NCI-H2171 (cell line): ENCODE measurements around the gene RIOK3.
"Not testable (repeated sequence)": the region's sequence is repeated elsewhere in the genome, so short reads cannot be mapped to it uniquely, and the experiment has no call there.

ENCODE experiments used
- DNase-seq: peaks from one replicate; lab custom pipeline; 2025; lab: John Stamatoyannopoulos, UW

The RIOK3 gene

DNA sequence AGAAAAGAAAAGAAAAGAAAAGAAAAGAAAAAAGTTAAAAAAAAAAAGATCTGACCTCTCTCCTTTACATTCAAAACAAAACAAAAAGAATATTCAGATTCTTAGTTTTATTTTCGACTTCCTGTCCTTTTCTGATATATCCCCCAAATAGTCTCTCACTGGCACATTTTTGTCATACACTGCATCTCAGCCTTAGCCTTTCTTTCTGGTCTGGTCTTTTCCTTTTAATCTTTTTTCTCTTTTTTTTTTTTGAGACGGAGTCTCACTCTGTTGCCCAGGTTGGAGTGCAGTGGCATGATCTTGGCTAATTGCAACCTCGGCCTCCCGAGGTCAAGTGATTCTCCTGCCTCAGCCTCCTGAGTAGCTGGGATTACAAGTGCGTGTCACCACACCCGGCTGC is 1.6 kb upstream of the RIOK3 start:
- DNase-seq, result no peak

DNA sequence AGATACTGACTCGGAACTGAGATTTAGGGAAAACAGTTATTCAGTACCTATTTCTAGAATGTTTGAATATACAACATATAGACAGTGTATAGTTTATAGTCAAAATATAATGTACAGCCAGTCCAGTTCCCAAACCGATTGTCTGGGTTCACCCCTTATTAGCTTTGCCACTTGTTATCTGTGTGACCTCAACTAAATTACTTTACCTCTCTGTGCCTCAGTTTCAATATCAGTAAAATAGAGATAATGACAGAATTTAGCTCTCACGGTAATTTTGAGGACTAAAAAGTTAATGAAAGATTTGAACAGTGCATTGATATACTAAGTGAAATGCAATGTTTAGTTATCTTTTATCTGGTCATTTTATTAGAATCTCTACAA is 750 bp upstream of the RIOK3 start:
- no peak for DNase-seq

DNA sequence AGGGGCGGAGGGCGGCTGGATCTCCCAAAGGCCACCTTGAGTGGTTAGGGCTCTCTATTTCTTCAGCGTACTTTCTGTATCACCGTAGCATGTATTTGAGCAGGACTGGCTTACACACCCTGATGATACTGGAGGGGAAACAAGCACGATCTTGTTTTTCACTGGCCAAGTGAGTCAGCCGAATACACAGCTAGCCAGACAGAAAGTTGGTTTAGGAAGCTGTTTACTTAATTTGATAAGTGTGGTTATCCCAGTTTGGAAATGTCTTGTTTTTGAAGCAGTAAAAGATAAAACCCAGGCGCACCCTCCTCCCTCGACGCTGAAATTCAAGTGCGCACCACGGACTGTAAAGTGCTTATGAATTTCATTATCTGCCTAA is 582 bp downstream of the RIOK3 start:
- DNase-seq, result no peak

DNA sequence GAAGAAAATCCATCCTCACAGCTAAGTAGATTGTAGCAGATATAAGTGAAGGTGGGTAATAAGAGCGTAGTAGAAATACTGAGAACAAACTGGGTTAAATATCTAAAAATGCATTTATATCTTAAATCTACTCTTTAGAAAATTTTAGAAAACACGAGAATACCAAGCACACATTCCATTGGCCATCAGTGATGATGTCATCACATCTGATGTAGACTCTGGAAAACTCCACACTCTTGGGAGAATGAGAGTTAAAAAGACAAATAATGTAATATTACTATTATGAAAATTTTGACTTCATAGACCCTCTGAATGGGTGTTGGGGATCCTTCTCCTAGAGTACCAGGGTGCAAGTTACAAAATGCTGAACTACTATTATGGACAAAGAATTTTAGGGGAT is 3.7 kb downstream of the RIOK3 start:
- no peak for DNase-seq

DNA sequence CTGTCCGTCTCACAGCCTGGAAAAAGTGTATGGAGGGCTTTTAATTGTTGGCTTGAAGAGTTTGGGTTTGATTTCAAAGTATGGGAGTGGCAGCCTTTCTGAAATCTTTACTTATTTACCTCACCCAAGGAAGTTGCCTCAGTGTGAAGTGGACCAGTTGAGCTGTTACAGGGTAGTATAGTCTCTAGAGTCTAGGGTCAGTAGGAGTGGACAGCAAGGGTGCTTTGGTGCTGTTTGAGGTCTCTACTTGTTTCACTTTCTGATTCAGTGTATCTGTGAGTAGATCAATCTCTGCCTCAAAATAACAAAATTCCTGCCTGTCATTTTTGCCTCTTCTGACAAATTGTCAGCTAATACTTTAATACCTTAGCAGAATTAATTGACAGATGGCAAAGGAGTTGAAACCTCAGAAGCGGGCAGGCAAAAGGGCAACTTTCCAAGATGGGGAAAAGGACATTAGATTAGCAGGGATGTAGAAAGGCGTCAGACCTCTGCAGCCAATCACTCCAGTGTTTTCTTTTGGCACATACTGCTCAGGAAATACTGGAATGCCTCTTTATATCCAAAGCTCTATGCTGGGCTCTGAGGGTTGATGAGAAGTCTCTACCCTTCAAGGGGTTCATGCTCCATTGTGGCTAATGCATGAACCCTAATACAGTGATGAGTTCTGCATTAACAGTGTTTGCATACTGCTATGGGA is 5.9 kb downstream of the RIOK3 start:
- DNase-seq, result no peak

DNA sequence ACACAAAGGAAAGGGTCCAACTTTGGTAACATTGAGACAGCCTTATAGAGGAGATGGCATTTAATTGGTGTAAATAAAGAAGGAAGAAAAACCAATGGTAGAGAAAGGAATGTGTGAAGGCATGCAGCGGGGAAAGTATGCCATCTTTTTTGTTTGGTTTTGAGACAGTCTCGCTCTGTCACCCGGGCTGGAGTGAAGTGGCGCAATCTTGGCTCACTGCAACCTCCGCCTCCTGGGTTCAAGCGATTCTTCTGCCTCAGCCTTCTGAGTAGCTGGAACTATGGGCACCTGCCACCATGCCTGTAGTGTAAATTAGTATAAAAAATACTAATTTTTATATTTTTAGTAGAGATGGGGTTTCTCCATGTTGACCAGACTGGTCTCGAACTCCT is 6.4 kb downstream of the RIOK3 start:
- no peak for DNase-seq

DNA sequence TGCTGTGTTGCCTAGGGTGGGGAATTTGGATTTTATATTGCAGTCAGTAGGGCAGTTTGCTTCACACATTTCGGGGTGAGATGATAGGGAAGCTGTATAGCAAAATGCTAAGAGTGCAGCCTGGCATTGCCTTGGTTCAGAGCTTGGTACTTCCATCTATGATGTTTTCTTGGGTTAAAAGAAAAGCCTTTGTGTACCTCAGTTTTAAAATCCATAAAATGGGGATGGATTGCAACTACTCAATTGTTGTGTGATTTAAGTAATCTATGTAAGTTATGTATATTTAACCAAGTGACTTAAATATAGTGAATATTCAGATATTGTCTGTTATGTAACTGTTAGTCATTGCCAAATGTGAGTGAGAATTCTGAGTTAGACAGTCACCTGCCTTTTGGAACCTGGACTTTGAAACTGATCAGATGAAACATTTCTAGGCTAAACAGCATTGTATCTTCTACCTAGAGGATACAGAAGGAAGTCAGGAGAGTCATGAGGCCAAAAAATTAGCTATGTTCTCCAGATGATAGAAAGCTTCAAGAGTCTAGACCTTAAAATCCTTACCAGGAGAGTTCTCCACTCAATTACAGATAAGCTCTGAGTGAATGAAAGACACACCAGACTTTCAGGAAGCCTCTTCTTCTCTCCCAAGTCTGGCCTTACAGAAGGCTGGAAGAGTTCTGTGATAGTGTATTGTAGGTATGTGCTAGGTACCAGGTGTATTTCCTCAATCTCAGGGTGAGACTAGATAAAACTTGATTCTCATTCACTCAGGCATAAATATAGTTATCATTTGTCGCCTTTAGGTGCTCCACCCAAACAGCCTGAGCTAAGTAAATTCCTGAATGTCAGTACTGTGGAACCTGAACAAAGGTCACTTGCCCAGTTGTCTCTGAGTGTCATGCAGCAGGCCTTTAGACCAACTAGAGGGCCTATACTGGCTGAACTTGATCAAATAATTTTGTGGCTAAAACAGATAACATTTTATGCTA is 7.5 kb downstream of the RIOK3 start:
- DNase-seq, result no peak

DNA sequence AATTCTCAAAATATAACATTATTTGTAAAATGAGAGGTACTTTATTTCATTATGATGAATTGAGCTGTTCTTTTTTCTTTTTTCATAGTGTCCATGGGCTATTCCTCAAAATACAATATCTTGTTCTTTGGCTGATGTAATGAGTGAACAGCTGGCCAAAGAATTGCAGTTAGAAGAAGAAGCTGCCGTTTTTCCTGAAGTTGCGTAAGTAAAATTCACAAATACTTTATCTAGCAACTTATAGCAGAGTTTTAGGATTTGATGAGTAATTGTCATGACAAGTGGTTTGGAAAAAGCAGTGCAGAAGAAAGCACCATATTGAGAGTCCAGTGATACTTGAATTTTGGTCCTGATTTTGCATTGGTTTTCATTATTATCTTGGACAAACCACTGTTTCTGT is 9.8 kb downstream of the RIOK3 start:
- DNase-seq, result no peak

DNA sequence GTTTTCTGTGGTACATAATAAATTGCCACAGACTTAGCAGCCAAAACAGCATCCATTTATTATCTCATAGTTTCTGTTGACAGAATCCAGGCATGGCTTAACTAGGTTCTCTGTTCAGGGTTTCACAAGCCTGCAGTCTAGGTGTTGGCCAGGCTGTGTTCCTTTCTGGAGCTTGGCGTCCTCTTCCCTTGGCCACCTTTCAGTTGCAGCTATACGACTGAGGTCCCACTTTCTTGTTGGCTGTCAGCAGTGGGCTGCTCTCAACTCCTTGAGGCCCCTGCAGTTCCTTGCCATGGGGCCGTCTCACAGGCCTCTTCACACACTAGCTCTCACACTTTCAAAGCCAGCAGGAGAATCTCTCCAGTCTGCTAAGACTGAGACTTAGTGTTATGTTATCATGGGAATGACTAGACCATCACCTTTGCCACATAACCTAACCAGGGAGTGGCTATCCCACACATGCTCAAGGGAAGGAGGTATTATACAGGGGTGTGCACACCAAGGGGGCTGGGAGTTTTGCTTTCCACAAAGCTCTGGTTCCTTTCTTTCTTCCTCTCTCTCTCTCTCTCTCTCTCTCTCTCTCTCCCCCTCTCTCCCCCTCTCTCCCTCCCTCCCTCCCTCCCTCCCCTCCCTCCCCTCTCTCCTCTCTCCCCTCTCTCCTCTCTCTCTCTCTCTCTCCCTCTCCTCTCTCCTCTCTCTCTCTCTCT is 15.8 kb downstream of the RIOK3 start:
- DNase-seq, result no peak

DNA sequence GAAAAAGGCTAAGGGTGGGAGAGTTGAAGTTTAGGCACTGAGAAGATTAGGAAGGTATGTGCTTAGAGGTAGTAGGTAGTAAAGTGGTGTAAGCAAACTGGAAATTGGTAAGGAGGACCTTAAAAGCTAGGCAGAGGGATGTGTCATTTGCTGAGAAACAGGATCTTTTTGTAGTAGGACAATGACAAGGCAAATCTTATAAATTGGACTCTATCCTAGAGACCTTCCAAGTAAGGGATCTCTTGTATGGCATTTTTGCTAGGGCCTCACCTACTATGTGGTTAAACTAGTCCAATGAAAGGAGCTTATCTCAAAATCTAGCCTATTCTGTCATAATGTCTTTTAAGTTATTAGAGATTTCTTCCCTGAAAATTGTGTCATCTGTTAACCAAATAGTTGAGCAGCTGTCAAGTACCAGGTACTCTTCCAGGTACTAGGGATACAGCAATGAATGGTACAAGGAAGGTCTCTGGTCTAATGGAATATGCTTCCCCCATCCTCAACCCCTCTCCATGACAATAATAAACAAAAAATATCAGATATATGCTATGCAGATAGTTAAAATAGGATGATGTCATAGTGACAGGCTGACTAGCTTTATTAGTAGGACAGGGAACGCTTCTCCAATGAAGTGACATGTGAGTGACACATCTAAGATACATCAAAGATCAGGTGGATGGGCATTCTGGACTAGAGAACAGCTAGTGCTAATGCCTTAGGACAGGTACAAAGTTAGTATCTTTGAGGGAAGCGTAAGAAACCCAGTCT is 17.7 kb downstream of the RIOK3 start:
- DNase-seq, result no peak

DNA sequence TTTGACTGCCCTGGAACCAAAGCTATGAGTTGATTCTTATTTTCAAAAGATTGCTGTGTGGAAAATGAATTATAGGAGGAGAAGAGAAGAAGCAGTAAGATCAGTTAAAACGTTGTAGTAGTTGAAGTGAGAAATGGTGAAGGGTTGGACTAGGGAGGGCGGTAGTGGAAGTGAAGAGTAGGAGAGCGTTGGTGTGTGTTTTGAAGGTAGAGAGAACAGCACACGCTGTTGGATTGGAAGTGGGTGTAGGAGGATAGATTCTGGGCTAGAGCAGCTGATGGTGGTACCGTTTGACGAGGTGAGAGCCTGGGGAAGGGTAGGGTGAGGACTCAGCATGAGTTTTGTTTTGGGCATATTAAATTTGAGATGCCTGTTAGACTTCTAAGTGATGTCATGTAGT is 18.4 kb downstream of the RIOK3 start:
- no peak for DNase-seq

DNA sequence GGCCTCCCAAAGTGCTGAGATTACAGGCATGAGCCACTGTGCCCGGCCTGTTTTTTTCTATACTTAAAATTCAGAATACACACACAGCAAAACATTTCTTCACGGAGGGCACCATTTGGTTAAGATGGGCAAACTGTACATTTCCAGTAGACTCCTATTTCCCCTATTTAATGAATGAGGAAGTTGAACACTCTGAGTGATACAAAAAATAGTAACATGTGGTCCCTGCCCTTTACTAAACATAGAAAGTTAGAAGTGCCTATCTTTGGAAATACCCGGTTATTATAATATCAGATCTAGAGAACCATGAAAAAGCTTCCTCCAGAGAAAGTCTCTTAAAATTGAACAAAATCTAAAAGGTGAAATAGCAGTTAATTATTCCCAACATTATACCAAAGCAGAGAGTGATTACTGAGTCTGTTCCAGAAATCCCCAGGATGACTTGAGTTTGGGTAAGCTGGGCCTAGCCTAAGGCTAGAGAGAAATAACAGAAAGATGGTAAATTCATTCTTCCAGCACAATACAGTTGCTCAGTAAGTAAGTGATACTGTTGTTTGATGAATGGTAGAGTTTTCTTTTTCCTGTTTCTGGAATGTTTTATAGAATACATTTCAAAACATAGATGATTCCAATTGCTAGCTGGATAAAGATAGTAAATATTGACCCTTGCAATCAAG is 26.9 kb downstream of the RIOK3 start:
- no peak for DNase-seq

DNA sequence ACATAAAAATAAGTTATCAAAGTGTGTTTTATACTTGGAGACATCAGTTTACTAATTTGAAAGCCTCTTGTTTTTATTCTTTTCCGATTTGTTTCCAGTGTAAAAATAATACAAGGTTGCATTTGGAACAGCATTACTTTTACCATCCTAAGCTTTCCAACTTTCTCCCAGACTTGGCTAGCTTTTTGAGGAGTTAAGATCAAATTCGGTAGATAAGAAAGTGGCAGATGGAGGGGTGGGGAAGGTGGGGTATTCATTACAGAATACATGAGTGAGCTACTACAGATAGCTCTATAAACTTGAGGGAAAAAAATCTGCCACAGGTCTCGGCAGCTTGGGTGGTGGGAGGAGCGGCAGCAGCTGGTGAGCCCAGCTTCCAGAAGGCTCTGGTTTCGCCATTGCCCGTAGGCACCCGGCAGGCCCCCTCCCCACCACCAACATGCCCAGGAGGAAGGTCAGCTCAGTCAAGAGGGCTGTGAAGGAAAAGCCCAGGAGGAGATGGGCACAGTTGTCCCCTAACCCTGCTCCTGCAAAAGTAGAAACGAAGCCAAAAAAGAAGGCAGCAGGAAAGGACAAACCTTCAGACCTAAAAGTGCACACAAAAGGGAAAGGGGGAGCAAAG is 31.6 kb downstream of the RIOK3 start:
- peak; percentile 91 for DNase-seq

DNA sequence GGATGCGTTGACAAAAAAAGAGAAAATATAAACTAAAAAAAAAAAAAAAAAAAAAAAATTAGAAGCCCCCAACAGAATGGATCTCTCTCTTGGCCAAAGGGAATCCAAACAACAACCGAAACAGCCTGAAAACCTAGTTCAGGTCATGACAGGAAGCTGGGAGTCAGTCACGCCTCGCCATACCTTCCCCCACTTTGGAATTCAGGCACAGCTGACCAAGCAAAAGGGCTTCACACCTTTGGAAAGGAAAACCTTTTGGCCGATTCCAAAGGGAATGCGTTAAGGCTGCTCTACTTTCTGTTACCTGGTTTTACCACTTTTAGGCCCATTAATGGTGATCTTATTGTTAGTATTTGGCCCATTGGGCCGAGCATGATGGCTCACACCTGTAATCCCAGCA is 32.3 kb downstream of the RIOK3 start:
- DNase-seq, result no peak

DNA sequence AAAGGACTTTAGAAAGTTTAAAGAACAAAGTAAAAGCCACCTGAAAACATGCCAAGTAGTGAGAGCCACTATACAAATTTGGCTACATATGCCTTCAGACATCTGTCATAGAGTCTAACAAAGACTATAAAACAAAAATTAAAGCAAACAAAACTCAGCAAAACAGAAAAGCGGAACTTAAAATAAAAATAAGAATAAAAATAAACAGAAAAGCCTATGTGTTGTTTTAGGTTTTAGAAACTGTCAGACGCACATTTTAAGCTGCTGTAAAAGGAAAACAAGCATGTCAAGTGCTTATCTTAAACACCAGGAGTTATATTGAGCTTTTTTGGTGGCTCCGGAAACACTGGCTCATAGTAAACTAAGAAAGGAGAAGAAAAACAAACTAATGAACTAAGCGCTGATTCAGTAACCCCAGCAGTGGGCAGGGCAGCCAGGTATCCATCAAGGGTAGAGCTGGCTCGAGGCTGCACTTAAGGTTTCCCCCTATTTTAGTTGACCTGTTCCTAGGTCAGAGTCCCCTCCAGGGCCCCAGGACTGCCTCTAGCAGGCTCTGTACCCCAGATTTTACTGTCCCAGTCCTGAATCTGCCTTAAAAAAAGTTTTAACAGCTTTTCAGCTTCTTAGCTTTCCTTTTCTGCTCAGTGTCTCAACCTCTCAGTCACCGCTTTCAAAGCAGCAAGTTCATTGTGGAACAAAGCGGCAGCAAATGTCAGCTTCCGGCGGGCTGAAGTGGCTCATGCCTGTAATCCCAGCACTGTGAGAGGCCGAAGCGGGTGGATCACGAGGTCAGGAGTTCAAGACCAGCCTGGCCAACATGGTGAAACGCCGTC is 34.9 kb downstream of the RIOK3 start:
- DNase-seq, result no peak

DNA sequence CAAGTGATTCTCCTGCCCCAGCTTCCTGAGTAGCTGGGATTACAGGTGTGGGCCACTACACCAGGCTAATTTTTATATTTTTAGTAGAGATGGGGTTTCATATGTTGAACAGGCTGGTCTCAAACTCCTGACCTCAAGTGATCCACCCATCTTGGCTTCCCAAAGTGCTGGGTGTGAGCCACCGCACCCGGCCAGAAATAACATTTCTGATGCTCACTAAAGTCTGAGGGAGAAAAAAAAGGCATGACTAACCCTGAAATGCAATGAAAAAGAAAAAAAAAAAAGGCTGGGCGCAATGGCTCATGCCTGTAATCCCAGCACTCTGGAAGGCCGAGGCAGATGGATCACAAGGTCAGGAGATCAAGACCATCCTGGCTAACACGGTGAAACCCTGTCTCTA is 36.5 kb downstream of the RIOK3 start:
- DNase-seq, result not testable (repeated sequence)

DNA sequence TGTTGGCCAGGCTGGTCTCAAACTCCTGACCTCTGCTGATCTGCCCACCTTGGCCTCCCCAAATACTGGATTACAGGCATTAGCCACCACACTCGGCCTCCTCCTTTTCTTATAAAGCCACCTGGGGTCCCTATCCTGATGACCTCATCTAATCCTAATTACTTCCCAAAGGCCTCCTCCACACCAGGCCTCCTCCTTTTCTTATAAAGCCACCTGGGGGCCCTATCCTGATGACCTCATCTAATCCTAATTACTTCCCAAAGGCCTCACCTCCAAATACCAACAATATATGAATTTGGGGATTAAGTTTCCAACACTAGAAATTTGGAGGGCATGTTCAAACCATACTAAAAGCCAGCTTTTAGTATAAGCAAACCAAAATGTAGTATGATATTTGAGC is 40.6 kb downstream of the RIOK3 start:
- DNase-seq, result no peak

DNA sequence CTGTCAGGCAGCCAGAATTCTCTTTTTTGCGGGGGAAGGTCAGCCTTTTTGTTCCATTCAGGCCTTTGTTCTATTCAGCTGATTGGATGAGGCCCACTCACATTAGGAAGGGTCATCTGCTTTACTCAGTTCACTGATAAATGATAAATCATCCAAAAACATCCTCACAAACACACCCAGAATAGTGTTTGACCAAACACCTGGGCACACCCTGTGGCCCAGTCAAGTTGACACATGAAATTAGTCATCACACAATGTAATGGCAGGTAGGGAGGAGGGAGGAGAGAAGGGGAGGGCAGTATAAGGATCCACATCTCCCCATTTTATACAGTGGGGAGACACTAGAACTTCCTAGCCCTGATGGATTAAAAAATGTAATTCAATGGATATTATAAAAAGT is 41.9 kb downstream of the RIOK3 start:
- DNase-seq, result no peak

DNA sequence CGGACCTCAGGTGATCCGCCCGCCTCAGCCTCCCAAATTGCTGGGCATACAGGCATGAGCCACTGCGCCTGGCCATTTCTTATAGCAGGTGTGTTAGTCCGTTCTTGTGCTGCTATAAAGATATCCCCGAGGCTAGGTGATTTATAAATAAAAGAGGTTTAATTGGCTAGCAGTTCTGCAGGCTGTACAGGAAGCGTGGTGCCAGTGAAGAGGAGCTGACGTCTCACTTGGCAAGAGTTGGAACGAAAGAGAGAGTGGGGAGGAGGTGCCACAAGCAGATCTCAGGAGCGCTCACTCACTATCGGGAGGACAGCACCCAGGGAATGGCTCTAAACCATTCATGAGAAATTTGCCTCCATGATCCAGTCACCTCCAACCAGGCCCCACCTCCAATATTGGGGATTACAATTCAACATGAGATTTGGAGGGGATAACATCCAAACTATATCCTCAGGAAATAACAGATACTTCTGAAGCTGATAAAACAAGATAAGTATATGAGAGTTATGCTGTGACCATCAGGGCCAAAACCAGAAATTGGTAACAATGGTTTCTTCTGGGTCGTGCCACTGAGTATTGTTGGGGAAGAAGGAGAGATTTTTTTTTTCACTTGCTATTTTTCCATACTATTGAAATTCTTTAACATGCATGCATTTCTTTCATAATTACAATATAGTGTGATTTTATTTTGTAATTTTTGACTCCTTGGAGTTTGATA is 42.8 kb downstream of the RIOK3 start:
- DNase-seq, result no peak
